Activated CD8-positive, alpha-beta T cell treated with anti-CD3 and anti-CD28 coated beads for 36 hours (primary cell): ENCODE measurements around the gene CSNK1A1. TPM values are rescaled to one million over a fixed set of nuclear protein-coding genes. Genes with fewer than 3 reads are reported as not detected.

ENCODE experiments used
- ATAC-seq: fragments of 200-7000 bp; cut with Tn5 transposase; one replicate; pipeline ENCODE4 v1.10.0; 2021; ENCODE audit warnings: mild to moderate bottlenecking, moderate library complexity
- CTCF ChIA-PET: fragments of 350-600 bp; sonication (Branson Sonifier 250); formaldehyde crosslinking; loops from one replicate; lab custom pipeline; 2021; ENCODE audit warnings: antibody characterized with exemption; lab: Charles Lee
- POLR2A ChIA-PET: fragments of 350-600 bp; sonication (Branson Sonifier 250); formaldehyde crosslinking; loops from one replicate; lab custom pipeline; 2021; ENCODE audit warnings: antibody characterized with exemption; lab: Charles Lee
- DNase-seq: peaks from one replicate; pipeline ENCODE4 v3.0.0-alpha.2; 2020
- H3K27ac Mint-ChIP-seq: one replicate; pipeline ENCODE4 v1.8.0; 2021; ENCODE audit warnings: mild to moderate bottlenecking, mixed read lengths
- H3K27me3 Mint-ChIP-seq: one replicate; pipeline ENCODE4 v1.8.0; 2021; ENCODE audit warnings: mixed read lengths
- H3K36me3 Mint-ChIP-seq: one replicate; pipeline ENCODE4 v1.8.0; 2021; ENCODE audit warnings: low read depth, mixed read lengths
- H3K4me1 Mint-ChIP-seq: one replicate; pipeline ENCODE4 v1.8.0; 2021; ENCODE audit warnings: low read depth, mixed read lengths
- H3K4me3 Mint-ChIP-seq: one replicate; pipeline ENCODE4 v1.8.0; 2021; ENCODE audit warnings: mild to moderate bottlenecking, moderate library complexity, mixed read lengths
- H3K9me3 Mint-ChIP-seq: one replicate; pipeline ENCODE4 v1.8.0; 2021; ENCODE audit warnings: mixed read lengths
- CTCF ChIP-seq: fragments of 200-600 bp; IDR thresholded peaks from one replicate; pipeline ENCODE4 v1.8.0; 2022; ENCODE audit warnings: antibody characterized with exemption, mild to moderate bottlenecking
- intact Hi-C: fragments of 100-400 bp; cut with micrococcal nuclease; formaldehyde crosslinking; loops from one replicate; pipeline ENCODE4 v1.10.0; 2022
- total RNA-seq, 2 experiments: library from RNA; stranded (reverse); gene quantifications; one replicate each; pipeline ENCODE4 v1.2.3, GENCODE V29; 2021

The CSNK1A1 gene
- total RNA-seq, 2 experiments from 2014 or later = 154 to 168 TPM

GRCh38 chr5:149481485-149481884 lies 69.8 kb downstream of the CSNK1A1 start:
- intact Hi-C loops = no loop called here
- no peak overlapping the region for H3K27ac Mint-ChIP-seq

GRCh38 chr5:149478761-149479160 lies 72.5 kb downstream of the CSNK1A1 start:
- H3K27me3 Mint-ChIP-seq = no peaks in the 10 kb centered on the region
- H3K36me3 Mint-ChIP-seq = no peaks in the 10 kb centered on the region
- no peaks in the 10 kb centered on the region for H3K4me1 Mint-ChIP-seq
- no peak overlapping the region for H3K27ac Mint-ChIP-seq
- CTCF ChIA-PET = no interaction called here
- POLR2A ChIA-PET = no interaction called here
- ATAC-seq (no peak), DNase-seq (no peak)
- H3K4me3 Mint-ChIP-seq = no peak overlapping the region
- intact Hi-C loops = no loop called here
- H3K9me3 Mint-ChIP-seq = no peaks in the 10 kb centered on the region
- TF ChIP-seq CTCF = no peak

More at GRCh38 chr5:149481485-149481884, 69.8 kb downstream of the CSNK1A1 start:
- POLR2A ChIA-PET = no interaction called here
- DNase-seq = no peak
- CTCF ChIA-PET = interaction anchor here (1.0 to 2.5 kb wide), 3 partner anchors 39 to 99 kb away, joined by 3 to 10 read pairs (median 4); no protein-coding TSS in a partner anchor
- Mint-ChIP-seq H3K36me3 (no peaks in the 10 kb centered on the region), H3K4me3 (no peak overlapping the region), H3K9me3 (no peaks in the 10 kb centered on the region), H3K27me3 (no peaks in the 10 kb centered on the region), H3K4me1 (no peaks in the 10 kb centered on the region)
- no peak for ATAC-seq
- no peak for TF ChIP-seq CTCF

- POLR2A ChIA-PET = interaction anchor here (1.7 kb wide), 1 partner anchor 10 kb away, joined by 4 read pairs; no protein-coding TSS in a partner anchor
- ATAC-seq = no peak
- no peaks in the 10 kb centered on the region for H3K9me3 Mint-ChIP-seq
- no peaks in the 10 kb centered on the region for H3K36me3 Mint-ChIP-seq
- no peaks in the 10 kb centered on the region for H3K27me3 Mint-ChIP-seq
- H3K4me3 Mint-ChIP-seq = no peak overlapping the region
- no peak for TF ChIP-seq CTCF
- DNase-seq = no peak
- intact Hi-C loops = no loop called here
- CTCF ChIA-PET = interaction anchor here (0.9 to 1.7 kb wide), 4 partner anchors 34 to 143 kb away, joined by 3 to 6 read pairs (median 4); no protein-coding TSS in a partner anchor
- H3K27ac Mint-ChIP-seq = no peak overlapping the region
- H3K4me1 Mint-ChIP-seq = no peaks in the 10 kb centered on the region
Observed at GRCh38 chr5:149475777-149476176, 75.5 kb downstream of the CSNK1A1 start.

DNA sequence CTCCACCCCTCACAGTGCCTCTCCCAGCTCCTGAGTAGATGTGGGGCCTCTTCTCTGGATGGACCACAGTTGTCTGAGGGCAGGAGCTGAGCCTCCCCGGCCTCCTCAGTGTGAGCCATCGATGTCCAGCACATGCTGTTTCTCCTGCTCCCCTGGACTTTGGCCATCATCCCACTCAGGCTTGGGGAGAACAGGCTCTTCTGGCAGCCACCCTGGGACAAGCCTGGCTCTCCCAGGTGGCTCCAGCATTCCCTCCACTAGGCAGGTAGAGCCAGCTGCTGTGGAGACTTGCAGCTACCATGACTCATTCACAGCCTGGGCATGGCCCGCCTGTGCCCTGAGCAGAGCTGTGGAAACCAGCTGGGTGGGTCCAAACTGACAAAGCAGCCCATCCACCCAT lies 77.0 kb downstream of the CSNK1A1 start:
- no peaks in the 10 kb centered on the region for H3K27me3 Mint-ChIP-seq
- no peak overlapping the region for H3K4me3 Mint-ChIP-seq
- ChIA-PET POLR2A (no interaction called here), CTCF (interaction anchor here (1.3 kb wide), 1 partner anchor 21 kb away, joined by 3 read pairs; no protein-coding TSS in a partner anchor)
- intact Hi-C loops = no loop called here
- H3K36me3 Mint-ChIP-seq = no peaks in the 10 kb centered on the region
- ATAC-seq = no peak
- H3K4me1 Mint-ChIP-seq = no peaks in the 10 kb centered on the region
- no peak for DNase-seq
- no peak overlapping the region for H3K27ac Mint-ChIP-seq
- TF ChIP-seq CTCF = no peak
- H3K9me3 Mint-ChIP-seq = no peaks in the 10 kb centered on the region

GRCh38 chr5:149473441-149473840 lies 77.8 kb downstream of the CSNK1A1 start:
- H3K27ac Mint-ChIP-seq = no peak overlapping the region
- H3K9me3 Mint-ChIP-seq = no peaks in the 10 kb centered on the region
- ChIA-PET CTCF (interaction anchor here (1.3 kb wide), 1 partner anchor 20 kb away, joined by 3 read pairs; no protein-coding TSS in a partner anchor), POLR2A (no interaction called here)
- H3K4me3 Mint-ChIP-seq = no peak overlapping the region
- no peaks in the 10 kb centered on the region for H3K27me3 Mint-ChIP-seq
- ATAC-seq (no peak), DNase-seq (no peak)
- intact Hi-C loops = no loop called here
- H3K4me1 Mint-ChIP-seq = no peaks in the 10 kb centered on the region
- TF ChIP-seq CTCF = no peak
- no peaks in the 10 kb centered on the region for H3K36me3 Mint-ChIP-seq
